ENCODE results near the gene SCAF1. TPM values are rescaled to one million over a fixed set of nuclear protein-coding genes. Genes with fewer than 3 reads are reported as not detected.

The SCAF1 gene
- total and polyA plus RNA-seq, 10 of the 15 experiments (the other 5 are each of a cell fraction or from before 2014, with no cell fraction given) = 0.18 to 77.0 (median 5.3) TPM

- POLR2A ChIA-PET = interaction anchor here (0.5 to 6.5 kb wide), 5 partner anchors 22 to 391 kb away, joined by 4 to 200 read pairs (median 23); partner anchors contain the start of genes BCL2L12, IRF3, NOSIP and PRMT1
- TF ChIP-seq, protein P1, sequence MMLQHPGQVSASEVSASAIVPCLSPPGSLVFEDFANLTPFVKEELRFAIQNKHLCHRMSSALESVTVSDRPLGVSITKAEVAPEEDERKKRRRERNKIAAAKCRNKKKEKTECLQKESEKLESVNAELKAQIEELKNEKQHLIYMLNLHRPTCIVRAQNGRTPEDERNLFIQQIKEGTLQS (IDR thresholded peaks at IDR 0.05; ENCODE audit: borderline replicate concordance, extremely low read depth, low read depth, low read length) = no peak
- no peak for TF ChIP-seq STAT3 (IDR thresholded peaks at IDR 0.05; ENCODE audit: low read depth, low read length)
- no peak for TF ChIP-seq SMAD1 (IDR thresholded peaks at IDR 0.05; ENCODE audit: low read depth, partially characterized antibody)
- no peak for TF ChIP-seq FOXM1 (IDR thresholded peaks at IDR 0.05; ENCODE audit: low read depth, low read length)
- no peak for TF ChIP-seq SREBF2 (IDR thresholded peaks at IDR 0.05; ENCODE audit: low read length)
- peak; percentile 58; the same call in 1 of the 2 replicates for TF ChIP-seq HDGF (IDR thresholded peaks at IDR 0.05)
- TF ChIP-seq ZNF622 (IDR thresholded peaks at IDR 0.05) = no peak
- no peak for TF ChIP-seq RB1 (IDR thresholded peaks at IDR 0.05; ENCODE audit: borderline replicate concordance)
- TF ChIP-seq STAT1 (conservative IDR thresholded peaks at IDR 0.05) = no peak
- peak; percentile 62 for TF ChIP-seq JUNB (IDR thresholded peaks at IDR 0.05)
- TF ChIP-seq BRCA1 (IDR thresholded peaks at IDR 0.05; ENCODE audit: low read depth, low read length) = no peak
- no peak for TF ChIP-seq RAD51 (IDR thresholded peaks at IDR 0.05)
- TF ChIP-seq HDAC2 (IDR thresholded peaks at IDR 0.05) = no peak
- TF ChIP-seq PBX3 (IDR thresholded peaks at IDR 0.05; ENCODE audit: insufficient replicate concordance, low read depth, low read length) = no peak
- TF ChIP-seq RFX5 (IDR thresholded peaks at IDR 0.05; ENCODE audit: low read depth, low read length) = no peak
- TF ChIP-seq TARDBP (IDR thresholded peaks at IDR 0.05; ENCODE audit: borderline replicate concordance) = no peak
- no peak for TF ChIP-seq RAD21 (IDR thresholded peaks at IDR 0.05; ENCODE audit: insufficient read depth, low read depth, low read length)
- no peak for TF ChIP-seq CBX3 (IDR thresholded peaks at IDR 0.05; ENCODE audit: borderline replicate concordance, low read depth)
- Histone ChIP-seq H3K9me3 (replicated peaks; ENCODE audit: control insufficient read depth, insufficient read depth, low read length) (no peaks in the 10 kb centered on the region), H3K9ac (ENCODE audit: control insufficient read depth, insufficient read depth, low read length) (peak overlapping the region; percentile 97; the same call in 1 of the 2 replicates), H3K36me3 (ENCODE audit: control insufficient read depth in 2 of 2, insufficient read depth in 2 of 2, low read length in 1 of 2) (peaks cover 0 to 5% of the 10 kb centered on the region in 2 experiments; a peak in 3 of 4 replicates), H3K27ac (ENCODE audit: control insufficient read depth, insufficient read depth) (no peak overlapping the region; the same call in 1 of the 2 replicates), H2AFZ (ENCODE audit: control insufficient read depth, low read depth, low read length) (no peak overlapping the region), H4K20me1 (ENCODE audit: control insufficient read depth, insufficient read depth) (no peaks in the 10 kb centered on the region), H3K4me1 (ENCODE audit: control insufficient read depth, insufficient read depth, low read length) (peaks cover 18% of the 10 kb centered on the region), H3K27me3 (replicated peaks in 1 of 2; ENCODE audit: control insufficient read depth in 2 of 2, insufficient read depth in 2 of 2, low read length in 1 of 2) (no peaks in the 10 kb centered on the region), H3K4me2 (ENCODE audit: control insufficient read depth, insufficient read depth) (peak overlapping the region; percentile 62), H3K79me2 (ENCODE audit: control insufficient read depth, insufficient read depth, low read length) (peaks cover 36% of the 10 kb centered on the region), H3K4me3 (peak overlapping the region; percentile 32)
- intact Hi-C loops (cut with micrococcal nuclease; ENCODE audit: unreplicated experiment) (loop anchor here (2.0 to 5.0 kb wide), 2 partner anchors 21 to 51 kb away; partner anchors contain the start of genes BCL2L12, IRF3 and PRR12), in situ Hi-C loops (cut with MboI) (no loop called here)
- DNase-seq (ENCODE audit: low read depth, low spot score) (no peak), ATAC-seq (no peak), FAIRE-seq (no peak)
- 19% methylated on average over 2 of the region's 2 CpGs for WGBS (ENCODE audit: insufficient coverage, insufficient replicate concordance, low lambda C conversion rate, missing lambda C conversion rate)
- CTCF ChIA-PET = interaction anchor here (1.0 to 5.1 kb wide), 6 partner anchors 21 to 138 kb away, joined by 3 to 130 read pairs (median 7); partner anchors contain the start of genes BCL2L12, IRF3 and PRMT1
- SMC1A ChIA-PET (ENCODE audit: uncharacterized antibody, unreplicated experiment) = interaction anchor here (0.9 to 1.9 kb wide), 5 partner anchors 12 to 36 kb away, joined by 3 to 9 read pairs (median 4); partner anchors contain the start of genes BCL2L12 and IRF3
- RAD21 ChIA-PET (ENCODE audit: unreplicated experiment) = interaction anchor here (1.5 to 5.1 kb wide), 3 partner anchors 21 to 37 kb away, joined by 3 to 131 read pairs (median 6); partner anchors contain the start of gene PRMT1
- no TSS peak for BruUV-seq (replicated peaks)
Observed at GRCh38 chr19:49643466-49643865, 1.5 kb downstream of the SCAF1 start.
